Myocyte (in vitro differentiated cells): Measurements from ENCODE around the gene CTPS1. TPM values are rescaled to one million over a fixed set of nuclear protein-coding genes. Genes with fewer than 3 reads are reported as not detected.

ENCODE experiments used
- DNase-seq: peaks from one replicate; pipeline ENCODE4 v3.0.0-alpha.2; 2012; ENCODE audit warnings: low read depth
- total RNA-seq: library from RNA; depleted of rRNA; stranded (reverse); fragments of >200 nt; gene quantifications from 2 replicates; pipeline ENCODE4 v1.2.3, GENCODE V29; 2014

CTPS1 gene
- total RNA-seq, 1 donor from 2014 or later: 19.8 TPM

DNA sequence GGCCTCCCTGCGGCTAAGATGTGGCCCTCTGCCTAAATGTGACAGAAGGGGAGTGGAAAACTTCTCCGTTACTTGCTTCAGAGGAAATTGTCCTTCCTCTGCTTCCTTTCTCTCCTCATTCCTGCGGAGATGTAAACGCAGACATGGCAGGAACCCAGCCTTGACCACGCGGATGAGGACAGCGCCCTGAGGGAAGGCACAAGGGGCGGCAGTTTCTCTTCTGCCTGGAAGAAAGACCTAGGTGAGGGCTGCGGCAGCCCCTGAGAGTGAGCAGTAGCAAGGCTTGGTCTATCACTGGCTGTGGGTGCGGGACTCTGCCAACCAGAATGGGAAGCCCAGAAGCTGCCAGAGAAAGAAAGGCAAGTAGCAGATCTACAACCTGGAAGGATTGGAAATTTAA is 14.0 kb upstream of the CTPS1 start:
- DNase-seq: no peak

DNA sequence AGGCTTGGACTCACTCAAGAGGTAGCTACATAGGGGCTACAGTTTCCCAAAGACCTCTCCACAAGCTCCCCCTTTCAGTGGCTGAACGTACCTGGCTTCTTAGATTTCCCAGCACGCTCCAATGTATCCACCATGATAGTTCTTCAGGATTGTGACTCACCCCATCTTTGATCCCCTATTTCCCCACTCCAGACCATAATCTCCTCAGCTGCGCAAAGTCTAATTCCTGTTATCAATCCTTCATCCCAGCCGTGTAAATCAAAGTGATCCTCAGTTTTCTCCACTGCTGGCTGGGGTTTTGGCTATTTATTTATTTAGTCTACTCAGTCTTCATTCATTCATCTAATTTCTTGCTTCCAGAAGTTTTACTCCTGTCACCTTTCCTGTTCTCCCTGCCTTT is 13.1 kb upstream of the CTPS1 start:
- no peak for DNase-seq

DNA sequence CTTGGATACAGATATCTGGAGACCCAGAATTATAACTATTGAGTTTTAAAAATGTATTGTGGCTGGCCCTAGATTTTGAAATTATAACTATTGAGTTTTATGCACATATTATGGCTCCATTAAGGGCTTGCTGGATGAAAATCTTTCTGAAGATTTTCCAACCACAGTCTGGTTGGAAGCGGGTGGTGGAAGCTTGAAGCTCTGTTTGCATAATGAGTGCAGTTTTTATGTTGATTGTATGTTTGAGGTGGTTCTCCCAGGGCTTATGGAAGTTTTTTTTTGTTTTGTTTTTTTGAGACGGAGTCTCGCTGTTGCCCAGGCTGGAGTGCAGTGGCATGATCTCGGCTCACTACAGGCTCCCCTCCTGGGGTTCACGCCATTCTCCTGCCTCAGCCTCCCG is 10.1 kb upstream of the CTPS1 start:
- no peak for DNase-seq

DNA sequence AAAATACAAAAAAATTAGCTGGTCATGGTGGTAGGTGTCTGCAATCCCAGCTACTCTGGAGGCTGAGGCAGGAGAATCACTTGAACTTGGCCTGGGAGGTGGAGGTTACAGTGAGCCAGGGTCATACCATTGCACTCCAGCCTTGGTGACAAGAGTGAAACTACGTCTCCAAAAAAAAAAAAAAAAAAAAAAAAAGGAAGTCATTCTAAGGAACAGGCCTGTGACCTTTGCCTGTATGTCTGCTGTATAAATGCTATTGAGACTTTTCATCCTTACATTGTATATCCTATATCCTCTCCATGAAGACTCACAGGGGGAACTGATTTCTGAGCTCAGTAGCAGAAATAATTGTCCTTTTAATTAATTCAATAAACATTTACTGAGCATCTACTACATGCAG is 7.5 kb upstream of the CTPS1 start:
- DNase-seq: no peak

DNA sequence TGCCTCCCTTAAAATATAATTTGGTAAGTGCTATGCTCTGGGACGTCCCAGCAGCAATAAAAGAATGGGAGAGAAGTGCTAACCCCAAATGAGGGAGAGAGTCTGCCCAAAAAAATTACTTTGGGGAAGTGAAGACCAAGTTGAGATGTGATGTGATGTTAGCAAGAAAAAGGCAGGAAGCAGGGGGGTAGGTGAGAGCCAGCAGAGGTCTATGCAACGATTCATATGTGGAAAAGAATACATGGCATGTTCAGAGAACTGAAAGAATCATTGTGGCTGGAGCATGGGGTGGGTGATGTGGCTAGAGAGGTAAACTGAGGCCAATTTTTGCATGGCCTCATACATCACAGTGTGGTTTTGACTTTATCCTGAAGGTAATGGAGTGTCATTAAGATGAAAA is 5.6 kb upstream of the CTPS1 start:
- no peak for DNase-seq

DNA sequence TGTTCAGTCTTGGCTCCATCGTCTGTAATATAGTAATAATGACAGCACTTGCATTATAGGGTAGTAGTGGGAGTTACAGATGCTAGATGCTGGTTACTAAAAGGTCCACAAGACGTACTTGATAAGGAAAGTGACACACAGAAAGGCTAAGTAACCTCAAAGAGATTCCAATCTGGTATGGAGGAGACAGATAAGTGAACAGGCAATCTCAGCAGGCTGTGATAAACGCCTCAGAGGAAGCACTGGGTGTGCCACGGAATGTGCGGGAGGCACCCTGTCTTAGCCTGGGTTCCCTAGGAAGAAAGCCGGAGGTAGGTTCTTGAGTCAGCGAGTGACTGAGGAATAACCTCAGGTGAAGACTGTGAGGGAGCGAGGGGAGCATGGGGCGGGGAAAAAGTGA is 4.6 kb upstream of the CTPS1 start:
- DNase-seq: no peak

DNA sequence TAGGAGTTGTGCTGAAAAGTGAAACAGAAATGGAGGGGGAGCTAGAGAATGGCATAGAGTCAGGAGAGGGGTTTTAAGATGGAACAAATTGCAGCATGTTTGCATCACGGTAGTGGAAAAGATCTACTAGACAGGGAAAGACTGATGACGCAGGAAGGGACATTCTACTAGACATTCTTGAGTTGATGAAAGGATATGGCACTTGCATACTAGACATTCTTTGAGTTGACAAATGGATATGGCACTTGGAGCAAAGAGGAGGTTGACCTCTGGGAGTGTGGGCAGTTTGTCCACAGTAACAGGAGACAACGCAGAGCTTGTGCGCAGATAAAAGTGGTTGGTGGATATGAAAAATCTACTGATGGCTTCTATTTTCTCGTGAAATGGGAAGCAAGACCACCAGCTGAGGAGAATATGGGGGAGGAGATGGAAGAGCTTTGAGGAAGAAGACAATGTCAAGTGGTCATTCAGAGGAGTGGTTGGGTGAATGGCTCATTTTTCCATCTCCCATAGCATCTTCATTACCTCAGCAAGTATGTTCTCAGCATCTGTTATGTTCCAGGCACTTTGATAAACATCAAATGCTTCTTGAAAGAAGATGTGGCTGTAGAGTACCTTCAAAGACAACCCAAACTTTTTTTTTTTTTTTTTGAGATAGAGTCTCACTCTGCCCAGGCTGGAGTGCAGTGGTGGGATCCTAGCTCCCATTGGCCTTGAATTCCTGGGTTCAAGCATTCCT is 2.4 kb upstream of the CTPS1 start:
- DNase-seq: peak; percentile 13

DNA sequence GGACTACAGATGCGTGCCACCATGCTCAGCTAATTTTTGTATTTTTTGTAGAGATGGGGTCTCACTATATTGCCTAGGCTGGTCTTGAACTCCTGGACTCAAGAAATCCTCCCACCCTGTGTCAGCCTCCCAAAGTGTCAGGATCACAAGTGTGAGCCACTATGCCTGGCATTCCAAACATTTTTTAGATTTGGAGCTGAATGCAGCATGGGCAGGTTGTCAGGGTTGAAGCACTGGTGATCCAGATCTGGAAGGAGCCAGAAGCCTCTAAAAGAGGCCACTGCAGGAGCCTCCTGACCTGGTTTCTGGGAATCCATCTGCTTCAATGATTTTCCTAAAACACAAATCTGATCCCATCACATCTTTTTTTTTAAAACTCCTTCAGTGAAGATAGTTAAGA is 1.8 kb upstream of the CTPS1 start:
- DNase-seq: no peak

DNA sequence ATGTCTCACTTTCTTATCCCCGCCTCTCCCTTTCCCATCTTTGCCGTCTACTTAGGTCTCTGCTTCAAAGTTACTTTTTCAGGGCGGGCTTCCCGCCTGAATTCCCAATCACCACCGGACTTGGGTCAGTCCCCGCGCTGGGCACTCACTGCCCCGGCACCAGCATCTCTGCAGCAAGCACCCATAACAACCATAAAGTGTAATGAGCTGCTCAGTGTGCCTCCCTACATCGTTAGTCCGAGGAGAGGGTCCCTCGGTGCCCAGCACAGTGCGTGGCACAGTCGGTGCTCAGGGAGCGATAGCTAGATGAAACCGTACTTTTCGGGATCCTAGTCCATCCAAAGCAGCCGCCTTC is 633 bp upstream of the CTPS1 start:
- no peak for DNase-seq

DNA sequence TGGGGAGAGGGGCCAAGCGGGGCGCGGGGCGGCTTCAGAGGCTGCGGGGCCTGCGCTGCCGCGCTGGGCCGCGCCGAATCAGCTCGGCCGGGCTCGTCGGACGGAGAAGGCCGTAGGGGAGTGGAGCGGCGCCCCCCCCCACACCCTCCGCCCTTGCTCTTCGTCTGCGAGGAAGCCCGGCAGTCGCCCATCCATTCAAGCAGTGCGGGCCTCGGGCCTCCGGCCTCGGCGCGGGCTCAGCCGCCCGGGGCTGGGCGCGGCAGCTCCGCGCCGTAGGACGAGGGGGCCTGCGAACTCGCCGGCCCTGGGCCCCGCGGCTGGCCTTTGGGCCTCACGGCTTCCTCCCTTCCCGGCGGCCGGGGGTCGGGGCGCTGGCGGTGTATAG is 564 bp downstream of the CTPS1 start:
- no peak for DNase-seq

DNA sequence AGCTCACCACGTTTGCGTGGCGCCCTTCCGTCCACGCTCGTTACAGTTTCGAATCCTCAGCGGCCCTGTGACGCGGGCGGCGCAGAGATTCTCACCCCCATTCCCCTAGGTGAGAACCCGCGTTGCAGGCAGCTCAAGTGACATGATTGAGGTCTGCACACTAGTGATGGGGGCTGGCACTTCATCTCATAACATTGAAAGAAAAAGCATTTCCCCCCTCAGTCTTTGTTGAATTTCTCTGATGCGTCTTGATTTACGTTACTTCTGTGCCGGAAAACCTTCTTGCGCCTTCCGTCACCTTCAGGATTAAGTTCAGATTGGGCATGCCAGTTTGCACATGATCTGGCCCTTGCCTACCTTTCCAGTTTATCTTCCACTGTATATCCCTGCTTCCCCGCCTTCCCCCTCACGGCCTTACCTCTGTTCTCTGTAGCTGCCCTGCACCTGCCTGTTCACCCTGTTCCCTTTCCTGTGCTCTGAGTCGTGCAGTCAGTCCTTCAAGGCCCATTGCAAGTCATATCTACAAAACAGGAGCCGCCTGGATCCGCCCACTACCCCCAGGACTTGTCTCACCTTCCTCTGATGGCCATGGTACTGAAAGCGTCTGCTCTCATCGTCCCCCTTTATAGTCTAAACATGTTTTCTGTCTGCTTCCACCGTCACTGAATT is 1.1 kb downstream of the CTPS1 start:
- DNase-seq: peak; percentile 25

DNA sequence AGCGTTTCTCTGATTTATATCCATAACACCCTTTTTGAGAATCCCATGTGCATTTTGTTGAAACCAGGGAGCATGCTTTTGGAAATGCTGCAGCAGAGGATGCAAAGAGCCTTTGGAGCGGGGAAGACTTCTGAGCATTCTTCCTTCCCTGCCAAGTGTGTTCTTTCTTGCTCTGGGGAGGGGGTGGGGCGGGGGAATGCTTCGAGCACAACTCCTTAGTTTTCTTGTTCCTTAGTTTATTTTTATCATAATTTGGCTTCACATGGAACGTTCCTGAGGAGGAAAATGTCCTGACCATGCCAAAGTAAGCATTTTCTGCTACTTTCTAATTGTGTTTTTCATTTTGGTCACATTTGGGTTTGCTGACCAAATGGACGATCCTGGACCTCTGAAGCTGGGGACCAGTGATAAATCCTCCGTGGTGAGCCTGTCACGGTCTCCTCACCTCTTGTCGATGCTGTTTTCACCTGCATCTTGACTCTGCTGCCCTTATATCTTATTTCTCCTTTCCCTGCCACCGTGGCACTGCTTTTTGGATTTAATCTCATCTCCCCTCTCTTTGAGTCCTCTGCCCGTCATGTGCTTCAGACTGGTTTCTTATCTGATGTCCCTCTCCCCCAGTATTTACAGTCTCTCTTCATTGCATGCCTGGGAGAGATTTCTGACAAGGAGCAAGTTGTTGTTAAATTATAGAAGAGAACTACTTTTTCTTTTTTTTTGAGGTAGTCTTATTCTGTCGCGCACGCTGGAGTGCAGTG is 2.4 kb downstream of the CTPS1 start:
- no peak for DNase-seq

DNA sequence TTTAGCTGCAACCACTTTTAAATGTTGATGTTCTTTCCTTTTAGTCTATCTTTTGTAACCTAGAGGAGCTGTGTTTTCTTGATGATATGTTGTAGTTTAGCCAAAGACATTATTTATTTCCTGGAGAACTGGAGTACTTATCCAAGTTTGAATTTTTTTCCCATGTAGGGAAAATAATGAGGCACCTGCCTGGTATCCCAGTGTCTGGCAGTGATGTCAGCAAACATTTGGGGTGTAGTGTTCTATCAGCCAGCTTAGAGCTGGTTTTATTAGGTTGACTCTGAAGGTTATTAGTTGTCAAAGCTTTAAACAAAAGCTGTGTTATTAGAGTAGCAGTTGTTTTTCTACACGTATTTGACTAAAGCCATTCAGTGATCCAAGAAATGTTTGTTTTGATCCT is 3.2 kb downstream of the CTPS1 start:
- DNase-seq: no peak

DNA sequence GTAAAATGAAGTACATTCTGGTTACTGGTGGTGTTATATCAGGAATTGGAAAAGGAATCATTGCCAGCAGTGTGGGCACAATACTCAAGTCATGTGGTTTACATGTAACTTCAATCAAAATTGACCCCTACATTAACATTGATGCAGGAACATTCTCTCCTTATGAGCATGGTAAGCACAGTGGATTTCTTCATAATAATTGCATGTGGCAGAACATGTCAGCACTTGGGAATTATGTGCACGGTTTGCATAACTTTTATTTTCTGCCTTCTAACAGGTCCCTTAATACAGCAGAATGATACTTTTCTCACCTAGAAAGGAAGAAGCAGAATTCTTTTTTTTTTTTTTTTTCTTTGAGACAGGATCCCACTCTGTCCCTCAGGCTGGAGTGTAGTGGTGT is 3.8 kb downstream of the CTPS1 start:
- no peak for DNase-seq

DNA sequence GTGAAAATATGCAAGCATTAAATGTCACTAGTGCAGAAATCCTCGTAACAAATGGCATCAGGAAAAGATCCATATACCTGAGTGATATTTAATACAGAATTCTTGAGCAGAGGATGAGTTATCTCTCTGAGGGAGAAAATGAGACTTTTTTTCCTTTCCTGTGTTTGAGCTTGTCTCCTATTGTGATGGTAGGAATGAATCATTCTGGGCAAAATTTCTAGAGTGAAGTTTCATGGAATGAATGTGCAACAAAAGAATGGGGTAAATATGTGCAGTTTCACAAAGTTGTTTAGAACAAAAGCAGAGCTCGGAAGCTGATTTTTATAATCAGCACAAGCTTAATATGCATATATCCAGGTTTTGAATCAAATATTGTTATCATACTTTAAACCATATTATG is 4.6 kb downstream of the CTPS1 start:
- DNase-seq: no peak

DNA sequence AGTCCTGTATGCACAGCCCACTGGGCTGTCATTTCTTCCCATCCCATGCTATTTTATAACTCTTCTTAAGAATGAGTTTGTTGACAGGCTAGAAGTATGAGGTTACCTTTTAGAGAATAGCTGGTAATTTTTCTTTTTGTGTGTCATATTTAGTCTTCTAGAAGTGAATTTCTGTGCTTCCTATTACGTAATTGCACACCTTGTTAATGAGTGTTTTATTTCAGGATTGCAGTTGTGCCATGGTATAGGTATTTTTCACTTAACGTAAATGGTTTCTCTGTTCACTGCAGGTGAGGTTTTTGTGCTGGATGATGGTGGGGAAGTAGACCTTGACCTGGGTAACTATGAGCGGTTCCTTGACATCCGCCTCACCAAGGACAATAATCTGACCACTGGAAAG is 5.0 kb downstream of the CTPS1 start:
- DNase-seq: no peak

DNA sequence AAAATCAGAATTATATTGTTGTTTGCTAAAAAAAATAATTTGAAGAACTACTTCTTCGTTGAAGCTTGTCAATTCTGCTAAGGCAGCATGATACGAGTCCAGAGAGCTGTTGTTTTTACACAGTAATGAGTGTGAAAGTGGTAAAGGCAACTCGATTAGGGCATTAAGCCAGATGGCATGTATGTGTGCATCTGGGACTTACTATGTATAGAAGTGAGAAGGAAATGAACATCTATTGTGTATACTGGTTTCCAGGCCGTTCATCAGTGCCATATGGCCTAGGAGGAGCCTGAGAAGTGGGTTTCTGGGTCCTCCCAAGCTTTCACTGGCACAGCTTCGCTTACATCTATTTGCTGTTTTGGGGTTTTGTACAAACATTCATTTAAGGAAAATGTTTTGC is 5.7 kb downstream of the CTPS1 start:
- no peak for DNase-seq

DNA sequence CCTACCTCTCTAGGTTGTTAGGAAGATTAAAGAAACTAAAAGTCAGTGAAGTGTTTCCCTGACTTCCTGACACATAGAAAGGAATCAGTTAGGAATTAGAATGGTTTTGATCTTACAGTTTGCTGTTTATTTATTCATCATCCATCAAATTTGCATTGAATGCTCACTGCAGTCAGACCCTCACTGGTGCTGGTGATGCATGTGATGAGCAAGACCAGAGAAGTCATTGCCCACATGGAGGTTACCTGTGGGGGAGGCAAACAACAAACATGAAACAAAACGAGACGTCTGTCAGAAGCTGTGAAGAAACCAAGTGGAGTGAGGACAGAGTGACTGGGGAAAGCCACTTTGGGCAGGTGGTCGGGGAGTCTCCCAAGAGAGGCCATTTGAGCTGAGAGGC is 6.4 kb downstream of the CTPS1 start:
- DNase-seq: no peak

DNA sequence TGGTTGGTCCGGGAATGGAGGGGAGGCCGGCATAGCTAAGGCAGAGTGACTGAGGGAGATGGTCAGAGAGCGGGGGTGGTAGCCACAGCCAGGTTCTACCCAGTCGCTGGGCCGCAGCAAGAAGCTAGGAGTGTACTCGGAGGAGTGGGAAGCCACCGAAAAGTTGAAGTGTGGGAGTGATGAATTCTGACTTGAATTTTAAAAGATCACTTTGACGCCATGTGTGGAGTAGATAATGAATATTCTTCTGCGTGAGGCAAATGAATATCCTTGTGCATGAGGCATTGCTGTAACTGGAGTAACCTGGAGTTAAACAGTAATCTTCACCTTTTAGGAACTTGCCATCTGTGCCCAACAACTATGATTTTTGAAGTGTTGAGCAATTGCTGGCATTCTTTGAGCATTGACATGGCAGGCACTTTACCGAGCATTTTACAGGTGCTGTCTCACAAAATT is 6.9 kb downstream of the CTPS1 start:
- no peak for DNase-seq

DNA sequence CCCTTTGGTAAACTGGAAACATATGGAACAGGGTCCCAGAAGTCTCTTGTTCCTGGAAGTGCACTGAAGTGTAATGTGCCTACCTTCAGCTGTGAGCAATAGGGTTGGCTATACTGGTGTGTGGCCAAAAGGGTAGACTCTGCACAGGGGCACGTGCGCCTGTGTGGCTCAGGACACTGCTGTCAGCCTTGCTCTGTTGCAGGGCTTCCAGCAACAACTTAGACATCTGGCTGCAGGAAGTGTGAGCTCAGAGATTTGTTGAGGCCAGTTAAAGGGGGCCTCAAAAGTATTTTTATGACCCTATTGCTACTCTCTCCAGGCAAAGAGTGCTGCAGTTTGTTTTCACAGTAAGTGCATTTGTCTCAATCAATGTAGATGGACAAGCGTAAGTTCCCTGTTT is 7.5 kb downstream of the CTPS1 start:
- DNase-seq: no peak

DNA sequence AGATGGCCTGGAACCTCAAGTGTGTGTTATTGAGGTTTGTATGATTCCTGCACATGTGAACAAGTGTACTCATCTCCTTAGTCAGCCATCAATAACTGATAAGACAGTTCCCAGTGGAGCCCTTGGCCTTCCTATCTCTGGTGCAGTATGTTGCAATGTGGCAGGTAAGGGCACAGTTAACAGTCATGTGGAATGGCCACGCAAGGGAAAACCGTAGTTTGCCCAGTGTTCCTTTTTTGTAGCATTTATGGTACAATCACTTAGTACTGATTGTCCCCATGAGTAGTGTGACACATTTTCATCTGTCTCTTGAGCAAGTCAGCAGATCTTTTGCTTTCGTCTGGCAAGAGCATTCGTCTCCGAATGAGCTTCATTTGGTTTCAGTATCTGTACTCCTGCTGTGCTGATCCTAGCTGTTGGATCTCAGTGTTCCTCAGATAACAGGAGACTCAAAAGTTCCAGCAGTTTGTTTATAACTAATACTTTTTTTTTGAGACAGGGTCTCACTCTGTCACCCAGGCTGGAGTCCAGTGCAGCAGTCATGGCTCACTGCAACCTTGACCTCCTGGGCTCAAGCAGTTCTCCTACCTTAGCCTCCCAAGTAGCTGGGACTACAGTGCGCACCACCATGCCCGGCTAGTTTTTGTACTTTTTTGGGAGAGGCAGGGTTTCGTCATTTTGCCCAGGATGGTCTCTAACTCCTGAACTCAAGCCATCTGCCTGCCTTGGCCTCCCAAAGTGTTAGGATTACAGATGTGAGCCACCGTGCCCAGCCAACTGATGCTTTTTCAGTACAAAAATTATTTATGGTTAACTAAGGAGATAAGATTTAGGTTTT is 8.2 kb downstream of the CTPS1 start:
- no peak for DNase-seq

DNA sequence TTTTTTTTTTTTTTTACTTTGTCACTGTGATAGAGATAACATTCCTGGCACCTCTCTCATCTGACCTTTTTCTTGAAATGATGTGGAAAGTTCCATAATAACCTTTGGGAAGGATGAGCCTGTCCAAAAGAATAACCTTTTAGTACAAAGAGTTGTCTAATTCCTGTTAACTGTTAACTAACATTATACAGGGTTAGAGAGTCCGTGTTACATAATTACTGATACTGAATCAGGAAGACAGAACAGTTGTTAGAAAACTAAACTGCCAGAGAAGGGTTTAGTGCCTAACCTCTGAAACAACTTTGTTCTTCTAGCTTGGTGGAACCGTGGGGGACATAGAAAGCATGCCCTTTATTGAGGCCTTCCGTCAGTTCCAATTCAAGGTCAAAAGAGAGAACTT is 8.8 kb downstream of the CTPS1 start:
- DNase-seq: no peak
